HG03457 (cell line): Measurements from ENCODE around the gene TMPRSS13.
"Not testable (repeated sequence)": the region's sequence is repeated elsewhere in the genome, so short reads cannot be mapped to it uniquely, and the experiment has no call there.

Source experiments
- ATAC-seq: cut with Tn5 transposase; IDR thresholded peaks from one replicate; pipeline ENCODE4 v1.9.1; 2021; ENCODE audit warnings: moderate number of reproducible peaks; ENCODE audit not compliant: unreplicated experiment

TMPRSS13 gene

DNA sequence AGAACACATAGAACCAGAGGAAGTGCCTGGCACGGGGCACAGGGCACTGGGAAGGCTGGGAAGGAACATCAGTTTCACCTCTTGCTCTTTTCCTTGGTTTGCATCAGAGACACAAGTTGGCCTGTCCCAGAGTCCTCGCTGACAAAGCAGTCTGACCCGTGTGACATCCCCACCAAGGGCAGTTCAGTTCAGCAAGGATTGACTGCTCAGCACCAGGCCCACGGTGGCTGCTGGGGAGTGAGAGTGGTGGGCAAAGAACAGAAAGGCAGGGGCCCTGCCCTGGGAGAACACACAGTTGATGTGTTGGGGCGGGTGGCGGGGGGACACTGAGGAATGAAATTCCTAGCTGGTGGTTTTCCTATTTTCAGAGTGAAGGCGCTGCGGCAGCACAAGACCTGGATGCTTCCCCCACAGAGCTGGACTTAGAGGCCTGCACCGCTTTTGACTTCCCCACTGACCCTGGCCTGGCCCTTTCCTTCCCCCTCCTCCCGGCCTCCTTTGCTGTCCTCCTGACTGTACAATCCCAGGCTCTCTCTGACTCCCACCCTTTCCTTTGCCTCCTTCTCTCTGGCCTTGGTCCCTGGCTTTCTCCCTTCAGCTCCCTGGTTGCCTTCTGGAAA is 2.2 kb upstream of the TMPRSS13 start:
- no peak for ATAC-seq

DNA sequence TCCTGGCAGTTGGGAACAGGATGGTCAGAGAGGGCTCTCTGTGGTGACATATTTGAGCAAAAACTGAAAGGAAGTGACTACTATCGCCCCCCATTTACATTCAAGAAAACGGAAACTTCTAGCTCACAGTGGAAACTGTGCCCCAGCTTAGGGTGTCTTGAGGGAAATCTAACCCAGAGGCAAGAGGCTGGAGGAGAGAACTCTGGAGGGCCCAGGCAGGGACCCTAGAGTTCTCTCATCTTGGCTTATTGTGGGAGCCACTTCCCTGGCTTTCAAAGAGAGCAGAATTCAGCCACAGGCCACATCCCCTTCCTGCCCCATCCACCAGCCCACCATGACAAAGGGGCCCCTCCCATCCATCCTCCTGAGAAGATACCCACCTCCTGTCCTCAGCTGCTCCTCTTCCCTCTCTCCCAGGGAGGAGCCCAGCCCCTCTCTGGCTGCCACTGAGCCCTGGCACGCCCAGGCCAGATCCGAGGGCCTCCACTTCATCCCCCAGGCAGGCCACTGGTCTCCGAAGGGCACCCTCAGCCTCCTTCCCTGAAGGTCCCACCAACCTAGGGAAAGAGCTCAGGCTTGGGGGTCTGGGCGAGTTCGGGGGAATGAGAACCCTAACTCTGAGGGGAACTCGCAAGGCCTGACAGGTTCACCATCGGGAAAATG is 1.6 kb upstream of the TMPRSS13 start:
- no peak for ATAC-seq

GRCh38 chr11:117929916-117930570 is 841 bp upstream of the TMPRSS13 start:
- no peak for ATAC-seq

DNA sequence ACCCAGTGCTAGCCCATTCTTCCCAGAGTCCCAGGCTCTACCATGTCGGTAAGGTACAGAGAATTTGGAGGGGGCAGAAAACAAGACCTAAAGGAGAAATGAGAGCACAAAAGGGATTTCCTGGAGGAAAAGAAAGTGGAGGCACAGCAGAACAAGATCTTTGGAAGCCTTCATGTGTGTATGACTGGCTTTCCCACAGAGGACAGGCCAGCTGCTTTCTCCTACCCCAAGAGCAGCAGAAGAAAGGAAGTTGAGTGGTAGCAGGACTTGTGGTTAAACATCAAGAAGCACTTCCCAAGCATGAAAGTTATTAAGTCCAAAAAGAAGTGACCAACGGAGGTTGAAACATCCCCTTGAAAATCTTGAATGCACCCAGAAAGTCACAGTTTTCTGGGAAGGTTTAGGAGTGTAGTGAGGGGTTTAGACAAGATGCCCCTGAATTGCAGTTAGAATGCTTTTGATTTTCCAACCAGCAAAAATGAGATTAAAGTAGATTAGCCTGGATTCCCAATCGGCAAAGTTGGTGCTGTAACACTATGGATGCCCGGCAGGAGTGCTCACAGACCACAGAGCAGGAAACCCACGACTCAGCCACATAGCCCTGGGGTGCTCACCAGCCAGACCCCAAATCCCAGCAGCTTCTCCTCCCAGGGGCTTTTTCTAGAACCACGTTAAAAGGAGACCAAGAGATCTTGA is 608 bp downstream of the TMPRSS13 start:
- no peak for ATAC-seq

GRCh38 chr11:117927926-117928325 is 1.3 kb downstream of the TMPRSS13 start:
- ATAC-seq = no peak

DNA sequence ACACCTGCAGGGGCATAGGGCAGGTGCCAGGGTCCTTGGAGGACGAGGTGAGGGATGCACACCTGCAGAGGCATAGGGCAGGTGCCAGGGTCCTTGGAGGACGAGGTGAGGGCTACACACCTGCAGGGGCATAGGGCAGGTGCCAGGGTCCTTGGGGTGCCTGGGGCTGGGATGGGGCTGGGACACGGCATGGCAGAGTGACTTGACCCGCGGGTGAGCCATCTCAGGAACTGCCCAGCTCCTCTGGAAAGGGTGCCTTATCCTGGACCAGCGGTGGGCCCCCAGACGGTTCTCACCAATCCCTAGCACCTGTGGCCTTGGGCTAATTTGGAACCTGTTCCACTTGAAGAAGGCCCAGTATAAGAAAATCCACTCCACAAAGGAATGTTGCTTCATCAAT is 3.0 kb downstream of the TMPRSS13 start:
- ATAC-seq = not testable (repeated sequence)

- no peak for ATAC-seq
Measured at GRCh38 chr11:117925198-117925925, 3.8 kb downstream of the TMPRSS13 start.

DNA sequence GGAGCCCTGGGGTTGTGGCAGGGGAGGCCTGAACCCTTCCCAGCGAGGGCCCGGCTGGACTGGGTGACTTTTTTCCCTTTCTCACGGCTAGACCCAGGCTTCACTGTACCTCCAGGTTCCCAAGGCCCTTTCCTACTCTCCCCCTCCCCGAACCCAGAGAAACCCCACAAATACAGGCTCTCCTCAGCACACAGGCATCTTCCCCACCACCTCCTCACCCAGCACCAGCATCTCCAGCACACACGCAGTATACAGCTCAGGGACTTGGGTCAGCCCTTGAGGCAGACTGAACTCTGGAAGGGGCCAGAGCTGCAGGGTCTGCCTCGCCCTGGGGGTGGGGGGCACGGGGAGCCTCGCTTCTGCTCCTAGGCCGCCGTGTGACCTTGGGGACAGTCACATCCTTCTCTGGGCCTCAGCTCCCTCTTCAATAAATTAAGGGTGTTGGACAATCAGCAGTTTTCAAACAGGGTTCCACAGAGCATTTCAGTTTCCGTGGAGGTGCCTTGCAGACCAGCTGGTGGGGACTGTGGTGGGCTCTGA is 4.5 kb downstream of the TMPRSS13 start:
- no peak for ATAC-seq

- ATAC-seq = no peak
Measured at GRCh38 chr11:117923773-117924172, 5.4 kb downstream of the TMPRSS13 start.

DNA sequence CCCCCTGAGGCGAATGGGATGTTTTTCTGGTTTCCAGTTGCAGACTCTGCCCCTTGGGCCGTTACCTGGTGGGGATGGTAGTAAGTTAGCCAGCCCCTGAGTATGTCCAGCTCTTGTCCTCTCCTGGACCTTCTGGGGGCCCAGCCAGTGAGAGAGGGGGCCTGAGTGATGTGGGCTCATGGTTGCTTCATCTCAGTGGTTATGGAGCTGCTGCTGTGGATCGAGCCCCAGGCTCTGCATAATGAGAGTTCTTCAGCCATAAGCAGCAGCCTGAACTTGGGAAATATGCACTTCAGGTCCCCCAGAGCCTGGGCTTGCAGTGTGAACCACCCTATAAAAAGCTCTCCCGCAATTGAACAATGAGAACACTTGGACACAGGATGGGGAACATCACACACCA is 5.9 kb downstream of the TMPRSS13 start:
- ATAC-seq = no peak

- ATAC-seq = no peak
Measured at GRCh38 chr11:117921893-117922292, 7.3 kb downstream of the TMPRSS13 start.

DNA sequence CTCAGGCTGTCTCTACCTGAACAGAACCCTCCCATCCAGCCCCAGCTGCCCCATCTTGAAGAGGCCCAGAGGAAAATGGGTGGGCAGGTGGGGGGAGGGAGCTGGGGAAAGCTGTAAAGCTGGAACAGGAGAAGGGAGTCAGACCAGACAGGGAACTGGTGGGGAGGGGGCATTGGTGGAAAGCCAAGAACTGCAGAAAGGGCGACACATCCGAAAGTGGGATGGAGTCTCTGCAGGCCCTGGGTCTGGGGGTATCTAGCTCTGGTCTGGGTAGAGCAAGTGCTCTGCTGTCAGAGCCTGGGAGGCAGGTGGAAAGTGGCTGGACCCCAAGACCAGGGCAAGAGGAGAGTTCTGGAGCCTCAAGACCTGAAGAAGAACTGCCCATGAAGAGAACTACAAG is 7.7 kb downstream of the TMPRSS13 start:
- ATAC-seq = no peak

DNA sequence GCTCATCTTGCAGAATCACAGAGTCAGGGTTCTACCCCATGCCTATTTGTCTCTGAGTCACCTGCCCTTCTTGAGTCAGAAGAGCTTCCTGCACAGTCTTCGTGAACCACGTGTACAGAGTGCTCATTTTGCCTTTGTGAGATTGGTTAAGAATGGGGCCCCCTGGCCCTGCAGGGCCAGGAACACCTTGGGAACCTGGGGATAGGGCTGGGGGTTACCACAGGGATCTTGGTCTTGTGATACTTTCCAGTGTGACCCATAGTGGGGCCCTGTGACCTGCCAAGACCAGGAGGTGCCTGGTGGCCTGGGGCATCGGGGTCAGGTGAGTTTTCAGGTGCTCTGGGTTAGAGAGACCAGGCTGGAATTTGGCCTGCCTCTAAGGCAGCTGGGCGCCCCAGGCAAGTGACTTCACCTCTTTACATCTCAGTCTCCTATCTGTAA is 9.4 kb downstream of the TMPRSS13 start:
- ATAC-seq = no peak

GRCh38 chr11:117919341-117919740 is 9.9 kb downstream of the TMPRSS13 start:
- no peak for ATAC-seq

DNA sequence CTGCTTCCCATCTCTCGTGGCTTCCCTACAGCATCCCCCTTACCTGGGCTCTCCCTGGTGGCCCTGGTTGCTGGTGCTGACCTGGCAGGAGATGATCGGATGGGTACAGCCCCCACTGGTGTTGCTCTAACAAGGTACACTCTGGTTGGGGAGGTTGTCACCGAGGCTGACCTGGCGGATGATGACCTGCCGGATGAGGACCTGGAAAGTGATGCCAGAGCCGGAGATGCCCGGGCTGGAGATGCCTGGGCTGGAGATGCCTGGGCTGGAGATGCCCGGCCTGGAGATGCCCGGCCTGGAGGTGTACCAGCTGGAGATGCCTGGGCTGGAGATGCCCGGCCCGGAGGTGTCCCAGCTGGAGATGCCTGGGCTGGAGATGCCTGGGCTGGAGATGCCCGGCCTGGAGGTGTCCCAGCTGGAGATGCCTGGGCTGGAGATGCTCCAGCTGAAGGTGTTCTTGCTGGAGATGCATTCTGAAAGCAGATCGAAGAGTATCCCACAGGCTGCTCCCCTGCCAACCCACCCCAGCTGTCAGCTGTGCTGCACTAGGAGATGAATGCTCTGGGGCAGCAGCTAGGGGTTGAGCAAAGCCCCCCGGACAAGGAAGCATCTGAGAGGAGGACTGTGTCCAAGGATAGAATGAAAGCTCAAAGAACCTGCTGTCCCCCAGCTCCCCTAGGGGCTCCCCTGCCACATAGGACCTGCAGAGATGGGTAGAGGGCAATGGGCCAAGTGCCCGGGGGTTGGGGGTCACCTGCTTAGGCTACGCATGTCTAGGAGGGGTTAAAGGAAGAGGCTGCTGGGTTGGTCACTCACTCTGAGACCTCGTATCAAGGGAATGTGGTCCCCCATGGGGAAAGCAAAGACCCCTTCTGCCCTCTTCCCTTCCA is 10.6 kb downstream of the TMPRSS13 start:
- no peak for ATAC-seq

- no peak for ATAC-seq
Measured at GRCh38 chr11:117917591-117918151, 11.5 kb downstream of the TMPRSS13 start.

- ATAC-seq = no peak
Measured at GRCh38 chr11:117916956-117917355, 12.2 kb downstream of the TMPRSS13 start.

- no peak for ATAC-seq
Measured at GRCh38 chr11:117915672-117916235, 13.4 kb downstream of the TMPRSS13 start.

DNA sequence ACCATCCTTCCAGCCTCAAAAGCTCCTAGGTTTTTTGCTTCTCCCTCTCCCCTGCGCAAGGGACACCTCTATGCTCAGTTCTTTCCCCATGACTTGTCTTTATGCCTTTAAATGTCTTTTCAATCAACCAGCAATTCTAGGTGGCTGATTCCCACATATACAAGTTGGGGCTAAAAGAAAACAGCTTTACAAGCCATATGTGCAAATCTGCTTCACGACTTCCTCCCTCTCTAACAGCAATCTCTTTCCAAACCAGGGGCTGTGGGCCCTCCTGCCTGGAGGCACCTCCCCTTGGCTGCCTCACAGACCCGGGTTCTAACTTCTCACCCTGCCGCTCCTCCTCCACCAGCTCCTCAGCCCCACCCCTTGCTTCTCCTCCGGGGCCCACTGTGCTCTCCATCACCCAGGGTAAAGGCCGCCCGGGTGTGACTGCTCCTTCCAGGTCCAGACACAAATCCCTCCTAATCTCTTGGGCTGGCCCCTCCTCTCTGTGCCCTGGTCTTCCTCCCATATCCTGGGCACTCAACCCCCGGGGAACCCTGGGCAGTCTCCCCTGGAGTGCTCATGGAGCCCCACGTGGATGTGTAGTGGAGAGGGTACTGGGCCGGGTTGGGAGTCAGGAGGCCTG is 14.1 kb downstream of the TMPRSS13 start:
- ATAC-seq = no peak
